HEK293T (cell line): ENCODE measurements around the gene WDR27.

Experiments
- ARNT ChIP-seq: fragments of 450-650 bp; IDR thresholded peaks from 2 replicates; pipeline ENCODE4 v1.6.1; 2017; ENCODE audit warnings: mild to moderate bottlenecking
- BHLHE40 ChIP-seq: fragments of 450-650 bp; IDR thresholded peaks from 2 replicates; pipeline ENCODE4 v1.6.1; 2016; ENCODE audit warnings: mild to moderate bottlenecking, moderate library complexity, borderline replicate concordance
- ELF4 ChIP-seq: fragments of 450-650 bp; IDR thresholded peaks from 2 replicates; pipeline ENCODE4 v1.6.1; 2017; ENCODE audit warnings: antibody characterized with exemption
- FOXK2 ChIP-seq: fragments of 450-650 bp; IDR thresholded peaks from 2 replicates; pipeline ENCODE4 v1.6.1; 2016; ENCODE audit warnings: mild to moderate bottlenecking
- FOXM1 ChIP-seq: fragments of 450-650 bp; IDR thresholded peaks from 2 replicates; pipeline ENCODE4 v1.6.1; 2017; ENCODE audit warnings: mild to moderate bottlenecking, borderline replicate concordance
- HDGF ChIP-seq: fragments of 450-650 bp; IDR thresholded peaks from 2 replicates; pipeline ENCODE4 v1.6.1; 2017; ENCODE audit warnings: antibody characterized with exemption, borderline replicate concordance
- NFRKB ChIP-seq: fragments of 450-650 bp; IDR thresholded peaks from 2 replicates; pipeline ENCODE4 v1.6.1; 2016; ENCODE audit warnings: mild to moderate bottlenecking, moderate library complexity
- PKNOX1 ChIP-seq: fragments of 450-650 bp; IDR thresholded peaks from 2 replicates; pipeline ENCODE4 v1.6.1; 2016
- SP1 ChIP-seq: fragments of 450-650 bp; IDR thresholded peaks from 2 replicates; pipeline ENCODE4 v1.6.1; 2017
- SUZ12 ChIP-seq: fragments of 450-650 bp; IDR thresholded peaks from 2 replicates; pipeline ENCODE4 v1.6.1; 2016; ENCODE audit warnings: mild to moderate bottlenecking
- ZNF384 ChIP-seq: fragments of 450-650 bp; IDR thresholded peaks from 2 replicates; pipeline ENCODE4 v1.6.1; 2016

GRCh38 chr6:169656546-169657283, 45.1 kb downstream of the WDR27 start:
- TF ChIP-seq BHLHE40 (no peak), PKNOX1 (no peak), HDGF (no peak), FOXM1 (no peak), SP1 (no peak), NFRKB (no peak), FOXK2 (no peak), SUZ12 (no peak), ELF4 (no peak), ARNT (no peak), ZNF384 (no peak)
